ENCODE data around the gene DNPH1.

The DNPH1 gene

DNA sequence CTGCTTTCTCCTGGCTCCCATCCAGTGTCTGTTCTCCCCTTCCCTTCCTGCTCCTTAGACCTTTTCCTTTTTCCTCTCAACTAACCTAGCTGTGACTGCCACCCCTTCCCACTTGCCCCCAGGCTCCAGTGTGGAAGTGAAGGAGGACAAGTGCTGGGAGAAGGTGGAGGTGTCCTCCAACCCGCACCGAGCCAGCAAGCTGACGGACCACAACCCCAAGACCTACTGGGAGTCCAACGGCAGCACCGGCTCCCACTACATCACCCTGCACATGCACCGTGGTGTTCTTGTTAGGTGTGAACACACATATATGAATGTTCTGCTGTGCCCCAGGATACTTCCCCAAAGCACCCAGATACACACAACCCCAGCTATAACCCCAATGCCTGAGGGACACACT is 28.7 kb downstream of the DNPH1 start:
- H3K36me3 ChIP-seq (ENCODE audit: control insufficient read depth, insufficient read depth, low read length) = peaks cover 43% of the 10 kb centered on the region
- no peak for DNase-seq
- H3K27ac ChIP-seq (ENCODE audit: insufficient read depth, low read length, poor library complexity, severe bottlenecking) = no peak overlapping the region
- H3K27me3 ChIP-seq (replicated peaks; ENCODE audit: control insufficient read depth, insufficient read depth, low read length, poor library complexity, severe bottlenecking) = no peaks in the 10 kb centered on the region
- H3K4me3 ChIP-seq (ENCODE audit: insufficient read depth, low read depth, low read length, poor library complexity, severe bottlenecking) = no peak overlapping the region
- no peaks in the 10 kb centered on the region for H3K9me3 ChIP-seq (ENCODE audit: control insufficient read depth, low read length)
- no peaks in the 10 kb centered on the region for H3K4me1 ChIP-seq (ENCODE audit: control insufficient read depth, insufficient read depth, low read length, poor library complexity, severe bottlenecking)

DNA sequence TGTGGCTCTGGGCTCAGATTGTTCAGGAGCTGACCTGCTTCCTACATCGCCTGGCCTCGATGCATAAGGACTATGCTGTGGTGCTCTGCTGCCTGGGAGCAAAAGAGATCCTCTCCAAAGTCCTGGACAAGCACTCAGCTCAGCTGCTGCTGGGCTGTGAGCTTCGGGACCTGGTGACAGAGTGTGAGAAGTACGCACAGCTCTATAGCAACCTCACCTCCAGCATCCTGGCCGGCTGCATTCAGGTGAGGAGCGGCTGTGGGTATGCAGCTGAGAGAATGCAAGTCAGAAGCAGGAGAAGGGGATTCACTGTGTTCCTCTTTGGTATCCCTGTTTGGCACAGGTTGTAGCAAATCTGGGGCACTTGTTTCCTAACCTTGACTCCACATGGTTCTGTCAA is 29.4 kb downstream of the DNPH1 start:
- no peaks in the 10 kb centered on the region for H3K4me1 ChIP-seq (ENCODE audit: control insufficient read depth, insufficient read depth, low read length, poor library complexity, severe bottlenecking)
- H3K4me3 ChIP-seq (ENCODE audit: insufficient read depth, low read depth, low read length, poor library complexity, severe bottlenecking) = no peak overlapping the region
- H3K27ac ChIP-seq (ENCODE audit: insufficient read depth, low read length, poor library complexity, severe bottlenecking) = no peak overlapping the region
- peaks cover 49% of the 10 kb centered on the region for H3K36me3 ChIP-seq (ENCODE audit: control insufficient read depth, insufficient read depth, low read length)
- no peak for DNase-seq
- H3K9me3 ChIP-seq (ENCODE audit: control insufficient read depth, low read length) = no peaks in the 10 kb centered on the region
- no peaks in the 10 kb centered on the region for H3K27me3 ChIP-seq (replicated peaks; ENCODE audit: control insufficient read depth, insufficient read depth, low read length, poor library complexity, severe bottlenecking)

DNA sequence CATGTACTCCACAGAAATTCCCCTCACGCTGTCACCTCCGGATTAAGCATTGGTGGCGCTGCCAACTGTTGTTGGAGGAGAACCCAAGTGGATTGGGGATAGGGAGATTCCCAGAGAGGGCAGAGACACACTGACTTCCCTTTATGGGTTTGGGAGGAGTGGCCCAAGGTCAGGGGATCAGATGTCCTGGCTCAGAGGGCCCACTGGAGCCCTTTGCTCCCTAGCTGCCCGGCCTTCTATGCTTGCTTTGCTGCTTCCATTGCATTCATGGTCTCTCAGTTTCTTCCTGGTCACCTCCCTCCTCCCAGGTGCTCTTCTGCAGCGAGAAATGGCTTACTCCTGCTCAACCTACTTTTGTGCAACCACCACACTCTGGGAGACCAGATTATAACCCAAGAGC is 32.9 kb downstream of the DNPH1 start:
- Histone ChIP-seq H3K4me1 (ENCODE audit: control insufficient read depth, insufficient read depth, low read length, poor library complexity, severe bottlenecking) (no peaks in the 10 kb centered on the region), H3K36me3 (ENCODE audit: control insufficient read depth, insufficient read depth, low read length) (peaks cover 61% of the 10 kb centered on the region), H3K27ac (ENCODE audit: insufficient read depth, low read length, poor library complexity, severe bottlenecking) (no peak overlapping the region), H3K4me3 (ENCODE audit: insufficient read depth, low read depth, low read length, poor library complexity, severe bottlenecking) (no peak overlapping the region), H3K9me3 (ENCODE audit: control insufficient read depth, low read length) (no peaks in the 10 kb centered on the region), H3K27me3 (replicated peaks; ENCODE audit: control insufficient read depth, insufficient read depth, low read length, poor library complexity, severe bottlenecking) (no peaks in the 10 kb centered on the region)
- no peak for DNase-seq

DNA sequence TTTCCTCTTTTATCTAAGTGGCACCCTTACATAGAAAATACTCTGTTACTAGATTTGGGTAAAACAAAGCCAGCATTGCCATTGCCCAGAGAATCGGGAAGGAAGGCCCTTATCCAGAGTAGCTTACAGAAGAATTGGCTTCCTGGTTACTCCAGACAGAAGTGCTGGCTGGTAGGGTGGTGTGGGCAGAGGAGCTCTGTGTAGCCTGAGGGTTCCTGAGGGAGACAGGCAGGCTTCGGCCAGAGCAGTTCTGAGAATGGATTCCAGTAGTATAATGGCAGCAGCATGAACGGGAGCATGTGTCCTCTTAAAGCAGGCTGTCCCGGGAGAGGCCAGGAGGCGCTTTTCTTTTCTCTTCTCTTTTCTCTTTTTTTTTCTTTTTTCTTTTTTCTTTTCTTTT is 35.4 kb downstream of the DNPH1 start:
- H3K4me3 ChIP-seq (ENCODE audit: insufficient read depth, low read depth, low read length, poor library complexity, severe bottlenecking) = no peak overlapping the region
- no peaks in the 10 kb centered on the region for H3K27me3 ChIP-seq (replicated peaks; ENCODE audit: control insufficient read depth, insufficient read depth, low read length, poor library complexity, severe bottlenecking)
- no peaks in the 10 kb centered on the region for H3K9me3 ChIP-seq (ENCODE audit: control insufficient read depth, low read length)
- no peak for DNase-seq
- no peak overlapping the region for H3K27ac ChIP-seq (ENCODE audit: insufficient read depth, low read length, poor library complexity, severe bottlenecking)
- H3K36me3 ChIP-seq (ENCODE audit: control insufficient read depth, insufficient read depth, low read length) = peaks cover 51% of the 10 kb centered on the region
- no peaks in the 10 kb centered on the region for H3K4me1 ChIP-seq (ENCODE audit: control insufficient read depth, insufficient read depth, low read length, poor library complexity, severe bottlenecking)

DNA sequence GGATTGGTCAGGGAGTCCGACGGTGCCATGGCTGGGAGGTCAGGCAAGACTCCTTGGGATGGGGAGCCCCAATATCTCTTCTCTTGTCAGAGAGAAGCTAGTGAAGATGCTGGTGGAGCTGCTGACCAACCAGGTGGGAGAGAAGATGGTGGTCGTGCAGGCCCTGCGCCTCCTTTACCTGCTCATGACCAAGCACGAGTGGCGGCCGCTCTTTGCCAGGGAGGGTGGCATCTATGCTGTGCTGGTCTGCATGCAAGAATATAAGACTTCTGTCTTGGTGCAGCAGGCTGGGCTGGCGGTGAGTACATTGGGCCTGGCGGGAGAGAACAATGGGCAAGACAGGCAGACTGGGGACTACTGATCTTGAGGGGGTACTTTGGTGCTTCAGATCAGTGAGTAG is 36.4 kb downstream of the DNPH1 start:
- DNase-seq = no peak
- Histone ChIP-seq H3K36me3 (ENCODE audit: control insufficient read depth, insufficient read depth, low read length) (peaks cover 61% of the 10 kb centered on the region), H3K9me3 (ENCODE audit: control insufficient read depth, low read length) (no peaks in the 10 kb centered on the region), H3K27me3 (replicated peaks; ENCODE audit: control insufficient read depth, insufficient read depth, low read length, poor library complexity, severe bottlenecking) (no peaks in the 10 kb centered on the region), H3K4me1 (ENCODE audit: control insufficient read depth, insufficient read depth, low read length, poor library complexity, severe bottlenecking) (no peaks in the 10 kb centered on the region), H3K27ac (ENCODE audit: insufficient read depth, low read length, poor library complexity, severe bottlenecking) (no peak overlapping the region), H3K4me3 (ENCODE audit: insufficient read depth, low read depth, low read length, poor library complexity, severe bottlenecking) (no peak overlapping the region)

DNA sequence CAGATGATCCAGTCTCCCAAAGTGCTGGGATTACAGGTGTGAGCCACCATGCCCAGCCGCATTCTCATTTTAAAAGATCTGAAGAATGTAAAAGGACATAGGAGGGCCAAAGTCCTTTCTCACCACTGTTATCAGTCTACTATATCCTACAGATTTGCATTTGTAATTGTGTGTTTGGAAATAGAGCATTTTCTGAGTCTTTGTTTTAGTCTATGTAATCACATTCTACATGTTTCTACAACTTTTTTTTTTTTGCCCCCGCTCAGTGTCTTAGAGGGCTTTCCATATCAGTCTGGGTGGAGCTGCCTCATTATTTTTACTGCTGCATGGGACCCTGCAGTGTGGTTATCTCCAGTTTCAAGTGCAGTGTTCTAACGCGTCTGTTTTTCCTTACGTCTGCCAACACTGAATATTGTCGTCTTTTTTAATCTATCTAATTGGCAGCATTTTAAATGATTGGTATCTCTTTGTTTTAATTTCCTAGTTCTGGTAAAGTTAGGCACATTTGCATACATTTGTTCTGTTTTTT is 39.4 kb downstream of the DNPH1 start:
- Histone ChIP-seq H3K27me3 (replicated peaks; ENCODE audit: control insufficient read depth, insufficient read depth, low read length, poor library complexity, severe bottlenecking) (no peaks in the 10 kb centered on the region), H3K27ac (ENCODE audit: insufficient read depth, low read length, poor library complexity, severe bottlenecking) (no peak overlapping the region), H3K9me3 (ENCODE audit: control insufficient read depth, low read length) (no peaks in the 10 kb centered on the region), H3K36me3 (ENCODE audit: control insufficient read depth, insufficient read depth, low read length) (peaks cover 49% of the 10 kb centered on the region), H3K4me1 (ENCODE audit: control insufficient read depth, insufficient read depth, low read length, poor library complexity, severe bottlenecking) (peaks cover 13% of the 10 kb centered on the region), H3K4me3 (ENCODE audit: insufficient read depth, low read depth, low read length, poor library complexity, severe bottlenecking) (no peak overlapping the region)
- no peak for DNase-seq

DNA sequence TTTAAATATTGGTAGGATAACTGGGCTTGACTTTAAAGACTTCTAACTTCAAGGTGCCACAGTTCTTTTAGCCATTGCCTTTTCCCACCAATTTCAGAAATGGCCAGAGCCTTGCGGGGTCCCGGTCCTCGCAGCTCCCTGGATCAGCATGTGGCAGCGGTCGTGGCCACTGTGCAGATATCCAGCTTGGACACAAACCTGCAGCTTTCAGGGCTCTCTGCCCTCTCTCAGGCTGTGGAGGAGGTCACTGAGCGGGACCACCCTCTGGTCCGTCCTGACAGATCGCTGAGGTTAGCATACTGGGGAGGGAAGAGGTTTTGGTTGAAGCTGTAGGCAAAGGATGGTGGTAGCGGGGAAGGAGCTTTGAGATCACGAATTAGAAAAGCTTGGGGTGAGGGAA is 40.9 kb downstream of the DNPH1 start:
- DNase-seq = no peak
- no peak overlapping the region for H3K4me3 ChIP-seq (ENCODE audit: insufficient read depth, low read depth, low read length, poor library complexity, severe bottlenecking)
- H3K27me3 ChIP-seq (replicated peaks; ENCODE audit: control insufficient read depth, insufficient read depth, low read length, poor library complexity, severe bottlenecking) = no peaks in the 10 kb centered on the region
- H3K9me3 ChIP-seq (ENCODE audit: control insufficient read depth, low read length) = no peaks in the 10 kb centered on the region
- peaks cover 27% of the 10 kb centered on the region for H3K4me1 ChIP-seq (ENCODE audit: control insufficient read depth, insufficient read depth, low read length, poor library complexity, severe bottlenecking)
- no peak overlapping the region for H3K27ac ChIP-seq (ENCODE audit: insufficient read depth, low read length, poor library complexity, severe bottlenecking)
- peaks cover 45% of the 10 kb centered on the region for H3K36me3 ChIP-seq (ENCODE audit: control insufficient read depth, insufficient read depth, low read length)

DNA sequence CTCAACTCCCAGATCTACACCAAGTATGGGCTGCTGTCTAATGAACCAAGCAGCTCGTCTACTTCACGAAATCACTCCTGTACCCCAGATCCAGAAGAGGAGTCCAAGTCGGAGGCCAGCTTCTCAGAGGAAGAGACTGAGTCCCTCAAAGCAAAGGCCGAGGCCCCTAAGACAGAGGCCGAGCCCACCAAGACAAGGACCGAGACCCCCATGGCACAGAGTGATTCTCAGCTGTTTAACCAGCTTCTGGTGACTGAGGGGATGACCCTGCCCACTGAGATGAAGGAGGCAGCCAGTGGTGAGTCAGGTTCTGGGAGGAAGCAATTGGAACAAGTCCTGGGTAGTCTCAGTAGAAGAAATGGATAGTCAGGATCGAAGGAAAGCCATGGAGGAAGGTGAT is 41.5 kb downstream of the DNPH1 start:
- Histone ChIP-seq H3K27me3 (replicated peaks; ENCODE audit: control insufficient read depth, insufficient read depth, low read length, poor library complexity, severe bottlenecking) (no peaks in the 10 kb centered on the region), H3K27ac (ENCODE audit: insufficient read depth, low read length, poor library complexity, severe bottlenecking) (no peak overlapping the region), H3K4me3 (ENCODE audit: insufficient read depth, low read depth, low read length, poor library complexity, severe bottlenecking) (no peak overlapping the region), H3K4me1 (ENCODE audit: control insufficient read depth, insufficient read depth, low read length, poor library complexity, severe bottlenecking) (peaks cover 33% of the 10 kb centered on the region), H3K9me3 (ENCODE audit: control insufficient read depth, low read length) (no peaks in the 10 kb centered on the region), H3K36me3 (ENCODE audit: control insufficient read depth, insufficient read depth, low read length) (peaks cover 39% of the 10 kb centered on the region)
- DNase-seq = no peak

DNA sequence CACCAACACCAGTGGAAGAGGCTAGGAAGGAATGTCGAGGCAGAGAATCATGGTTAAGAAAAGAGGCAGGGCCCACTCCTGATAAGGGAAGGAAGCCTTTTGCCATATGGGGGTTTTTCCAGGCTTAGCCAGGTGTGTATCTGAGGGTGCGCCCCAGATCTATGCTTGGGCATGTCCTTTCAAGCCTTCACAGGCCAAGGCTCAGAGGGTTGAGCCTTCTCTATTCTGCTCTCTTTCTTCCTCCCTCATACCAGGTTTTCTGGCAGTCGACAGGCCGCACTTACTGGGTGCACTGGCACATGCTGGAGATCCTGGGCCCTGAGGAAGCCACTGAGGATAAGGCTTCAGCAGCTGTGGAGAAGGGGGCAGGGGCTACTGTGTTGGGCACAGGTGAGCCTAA is 42.6 kb downstream of the DNPH1 start:
- H3K27ac ChIP-seq (ENCODE audit: insufficient read depth, low read length, poor library complexity, severe bottlenecking) = no peak overlapping the region
- peaks cover 38% of the 10 kb centered on the region for H3K4me1 ChIP-seq (ENCODE audit: control insufficient read depth, insufficient read depth, low read length, poor library complexity, severe bottlenecking)
- H3K4me3 ChIP-seq (ENCODE audit: insufficient read depth, low read depth, low read length, poor library complexity, severe bottlenecking) = no peak overlapping the region
- H3K36me3 ChIP-seq (ENCODE audit: control insufficient read depth, insufficient read depth, low read length) = peaks cover 31% of the 10 kb centered on the region
- no peak for DNase-seq
- H3K27me3 ChIP-seq (replicated peaks; ENCODE audit: control insufficient read depth, insufficient read depth, low read length, poor library complexity, severe bottlenecking) = no peaks in the 10 kb centered on the region
- no peaks in the 10 kb centered on the region for H3K9me3 ChIP-seq (ENCODE audit: control insufficient read depth, low read length)

DNA sequence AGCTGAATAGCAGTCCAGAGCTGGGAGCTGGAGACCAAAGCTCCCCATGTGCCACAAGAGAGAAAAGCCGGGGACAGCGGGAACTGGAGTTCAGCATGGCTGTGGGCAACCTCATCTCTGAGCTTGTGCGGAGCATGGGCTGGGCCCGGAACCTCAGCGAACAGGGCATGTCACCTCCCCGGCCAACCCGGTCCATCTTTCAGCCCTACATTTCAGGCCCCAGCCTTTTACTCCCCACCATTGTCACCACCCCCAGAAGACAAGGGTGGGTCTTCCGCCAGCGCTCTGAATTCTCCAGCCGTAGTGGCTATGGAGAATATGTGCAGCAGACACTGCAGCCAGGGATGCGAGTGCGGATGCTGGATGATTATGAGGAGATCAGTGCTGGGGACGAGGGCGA is 43.3 kb downstream of the DNPH1 start:
- Histone ChIP-seq H3K27ac (ENCODE audit: insufficient read depth, low read length, poor library complexity, severe bottlenecking) (no peak overlapping the region), H3K27me3 (replicated peaks; ENCODE audit: control insufficient read depth, insufficient read depth, low read length, poor library complexity, severe bottlenecking) (no peaks in the 10 kb centered on the region), H3K9me3 (ENCODE audit: control insufficient read depth, low read length) (no peaks in the 10 kb centered on the region), H3K36me3 (ENCODE audit: control insufficient read depth, insufficient read depth, low read length) (peaks cover 31% of the 10 kb centered on the region), H3K4me3 (ENCODE audit: insufficient read depth, low read depth, low read length, poor library complexity, severe bottlenecking) (no peak overlapping the region), H3K4me1 (ENCODE audit: control insufficient read depth, insufficient read depth, low read length, poor library complexity, severe bottlenecking) (peaks cover 43% of the 10 kb centered on the region)
- no peak for DNase-seq
